Tibial nerve (tissue), 4 donors: ENCODE results near the gene ASIC2.

Experiments used
- CTCF ChIP-seq, 5 experiments: fragments of 200-600 bp in 3 of 5; fragments of 450-650 bp in 2 of 5; sonication (generic) in 3 of 5; IDR thresholded peaks; one replicate each; pipeline ENCODE4 v1.5.1; 2016 to 2019; ENCODE audit warnings: antibody characterized with exemption in 5 of 5, mild to moderate bottlenecking in 3 of 5, moderate library complexity in 2 of 5
- EP300 ChIP-seq, 2 donors: sonication (generic); formaldehyde crosslinking; IDR thresholded peaks; one replicate each; pipeline ENCODE4 v1.6.1; 2017; ENCODE audit warnings: antibody characterized with exemption in 2 of 2, mild to moderate bottlenecking in 1 of 2
- POLR2A ChIP-seq, 2 donors: fragments of 450-650 bp; IDR thresholded peaks; one replicate each; pipeline ENCODE4 v1.6.1; 2017; ENCODE audit warnings: antibody characterized with exemption in 2 of 2, mild to moderate bottlenecking in 2 of 2, moderate library complexity in 2 of 2

- TF ChIP-seq EP300 (IDR thresholded peaks at IDR 0.05): no peak
- no peak for TF ChIP-seq CTCF (IDR thresholded peaks at IDR 0.05)
- no peak for TF ChIP-seq POLR2A (IDR thresholded peaks at IDR 0.05)
Observed at GRCh38 chr17:33090806-33091205, 202.3 kb downstream of the ASIC2 start.
